Activated gamma-delta T cell treated with Interleukin-2 at 50 U/mL for 16 hours (primary cell): ENCODE results near the gene CROCC.

Experiments used
- DNase-seq: peaks from one replicate; pipeline ENCODE4 v3.0.0-alpha.2; 2020

CROCC gene

GRCh38 chr1:16971341-16972188 lies 49.8 kb downstream of the CROCC start:
- DNase-seq, result no peak

GRCh38 chr1:16972189-16972895 lies 50.6 kb downstream of the CROCC start:
- no peak for DNase-seq

- no peak for DNase-seq
These were observed 51.5 kb downstream of the CROCC start for GRCh38 chr1:16973215-16973614.

GRCh38 chr1:16975211-16975610 lies 53.5 kb downstream of the CROCC start:
- DNase-seq, result no peak

GRCh38 chr1:16975838-16976237 lies 54.1 kb downstream of the CROCC start:
- no peak for DNase-seq

- no peak for DNase-seq
These were observed 55.2 kb downstream of the CROCC start for GRCh38 chr1:16976966-16977365.

GRCh38 chr1:16977377-16977776 lies 55.6 kb downstream of the CROCC start:
- no peak for DNase-seq

GRCh38 chr1:16978139-16978538 lies 56.4 kb downstream of the CROCC start:
- DNase-seq, result no peak

GRCh38 chr1:16978567-16979474 lies 57.1 kb downstream of the CROCC start:
- DNase-seq, result no peak

GRCh38 chr1:16979475-16980327 lies 58.0 kb downstream of the CROCC start:
- DNase-seq, result no peak

GRCh38 chr1:16980473-16981268 lies 58.9 kb downstream of the CROCC start, which contains the start of gene MFAP2:
Gene MFAP2 (minus strand): TSS chr1:16980620. CDS start chr1:16978273, 2,347 bp downstream.
- no peak for DNase-seq

- no peak for DNase-seq
These were observed 59.6 kb downstream of the CROCC start for GRCh38 chr1:16981269-16981849.

GRCh38 chr1:16982902-16983301 lies 61.2 kb downstream of the CROCC start:
- DNase-seq, result no peak

- no peak for DNase-seq
These were observed 61.9 kb downstream of the CROCC start for GRCh38 chr1:16983649-16984048.

GRCh38 chr1:16984717-16985116 lies 63.0 kb downstream of the CROCC start:
- DNase-seq, result no peak

GRCh38 chr1:16986113-16986512 lies 64.4 kb downstream of the CROCC start:
- no peak for DNase-seq

GRCh38 chr1:16986560-16986959 lies 64.8 kb downstream of the CROCC start:
- DNase-seq, result no peak

- DNase-seq, result no peak
These were observed 65.2 kb downstream of the CROCC start for GRCh38 chr1:16986962-16987361.

GRCh38 chr1:16988210-16988609 lies 66.5 kb downstream of the CROCC start:
- DNase-seq, result no peak

GRCh38 chr1:16989676-16990391 lies 68.1 kb downstream of the CROCC start:
- DNase-seq, result no peak
